ENCODE results near the gene ALG9. TPM values are rescaled to one million over a fixed set of nuclear protein-coding genes. Genes with fewer than 3 reads are reported as not detected.
"Not testable (repeated sequence)": the region's sequence is repeated elsewhere in the genome, so short reads cannot be mapped to it uniquely, and the experiment has no call there.

Gene ALG9
- polyA plus RNA-seq, 5 donors, result 37.1 to 54.3 (median 44.7) TPM

- not testable (repeated sequence) for DNase-seq
These were observed 13.7 kb upstream of the ALG9 start for GRCh38 chr11:111885053-111885452.

- no peak for DNase-seq
These were observed 10.8 kb upstream of the ALG9 start for GRCh38 chr11:111882202-111882601.

- no peak for DNase-seq
These were observed 8.2 kb upstream of the ALG9 start for GRCh38 chr11:111879637-111879960.

GRCh38 chr11:111878849-111879636 lies 7.7 kb upstream of the ALG9 start, which contains the start of the genes CFAP68 and FDXACB1:
CFAP68 (plus strand) TSS chr11:111879541; CDS start chr11:111879561, 20 bp downstream.
FDXACB1 (minus strand) TSS chr11:111879165; CDS start chr11:111879132, 33 bp downstream.
- peak; percentile 97 for DNase-seq

- DNase-seq, result no peak
These were observed 7.0 kb upstream of the ALG9 start for GRCh38 chr11:111878385-111878848.

- no peak for DNase-seq
These were observed 346 bp upstream of the ALG9 start for GRCh38 chr11:111871693-111872161.

- no peak for DNase-seq
These were observed 877 bp downstream of the ALG9 start for GRCh38 chr11:111870522-111870885.

- DNase-seq, result no peak
These were observed 1.3 kb downstream of the ALG9 start for GRCh38 chr11:111870113-111870512.

GRCh38 chr11:111860257-111860656 lies 11.1 kb downstream of the ALG9 start:
- no peak for DNase-seq

GRCh38 chr11:111855506-111855905 lies 15.9 kb downstream of the ALG9 start:
- DNase-seq, result no peak

- DNase-seq, result no peak
These were observed 19.3 kb downstream of the ALG9 start for GRCh38 chr11:111852103-111852502.

- no peak for DNase-seq
These were observed 19.7 kb downstream of the ALG9 start for GRCh38 chr11:111851636-111852035.

GRCh38 chr11:111851067-111851466 lies 20.3 kb downstream of the ALG9 start:
- DNase-seq, result no peak

GRCh38 chr11:111849631-111850030 lies 21.8 kb downstream of the ALG9 start:
- no peak for DNase-seq

GRCh38 chr11:111846636-111847035 lies 24.7 kb downstream of the ALG9 start:
- DNase-seq, result no peak

- no peak for DNase-seq
These were observed 25.3 kb downstream of the ALG9 start for GRCh38 chr11:111846063-111846462.

- no peak for DNase-seq
These were observed 25.9 kb downstream of the ALG9 start for GRCh38 chr11:111845276-111846028.

- no peak for DNase-seq
These were observed 27.7 kb downstream of the ALG9 start for GRCh38 chr11:111843661-111844060.

- peak; percentile 75 to 83 for DNase-seq
These were observed 29.9 kb downstream of the ALG9 start for GRCh38 chr11:111841370-111842053.

GRCh38 chr11:111840143-111840542 lies 31.2 kb downstream of the ALG9 start:
- no peak for DNase-seq

- DNase-seq, result no peak
These were observed 33.3 kb downstream of the ALG9 start for GRCh38 chr11:111838054-111838453.

- no peak for DNase-seq
These were observed 34.0 kb downstream of the ALG9 start for GRCh38 chr11:111837366-111837891.

Data from right lung (tissue), 5 donors.